GM21381 (cell line): Measurements from ENCODE around the gene COL17A1.

Experiments used
- ATAC-seq: cut with Tn5 transposase; IDR thresholded peaks from one replicate; pipeline ENCODE4 v1.9.1; 2021; ENCODE audit warnings: mild to moderate bottlenecking, moderate library complexity; ENCODE audit not compliant: unreplicated experiment

COL17A1 gene

GRCh38 chr10:104034401-104035193 lies 51.1 kb downstream of the COL17A1 start:
- ATAC-seq, result no peak

GRCh38 chr10:104033966-104034365 lies 51.7 kb downstream of the COL17A1 start:
- no peak for ATAC-seq

- ATAC-seq, result no peak
Observed at GRCh38 chr10:104033401-104033930, 52.2 kb downstream of the COL17A1 start.

- no peak for ATAC-seq
Observed at GRCh38 chr10:104032144-104032775, 53.4 kb downstream of the COL17A1 start.

- ATAC-seq, result no peak
Observed at GRCh38 chr10:104031631-104032030, 54.0 kb downstream of the COL17A1 start.

GRCh38 chr10:104029521-104029860 lies 56.2 kb downstream of the COL17A1 start:
- no peak for ATAC-seq

GRCh38 chr10:104028823-104029520 lies 56.7 kb downstream of the COL17A1 start:
- ATAC-seq, result no peak

- no peak for ATAC-seq
Observed at GRCh38 chr10:104028146-104028545, 57.5 kb downstream of the COL17A1 start.

GRCh38 chr10:104026762-104027161 lies 58.9 kb downstream of the COL17A1 start:
- no peak for ATAC-seq

GRCh38 chr10:104025524-104025923 lies 60.2 kb downstream of the COL17A1 start:
- no peak for ATAC-seq

- no peak for ATAC-seq
Observed at GRCh38 chr10:104022026-104022425, 63.7 kb downstream of the COL17A1 start.

GRCh38 chr10:104021246-104021645 lies 64.4 kb downstream of the COL17A1 start:
- no peak for ATAC-seq

GRCh38 chr10:104020020-104020419 lies 65.7 kb downstream of the COL17A1 start:
- ATAC-seq, result no peak

- no peak for ATAC-seq
Observed at GRCh38 chr10:104018471-104018870, 67.2 kb downstream of the COL17A1 start.

- no peak for ATAC-seq
Observed at GRCh38 chr10:104016661-104017060, 69.0 kb downstream of the COL17A1 start.

GRCh38 chr10:104014176-104014575 lies 71.5 kb downstream of the COL17A1 start:
- ATAC-seq, result no peak

- ATAC-seq, result no peak
Observed at GRCh38 chr10:104013489-104013888, 72.2 kb downstream of the COL17A1 start.

GRCh38 chr10:104011904-104012303 lies 73.8 kb downstream of the COL17A1 start:
- no peak for ATAC-seq

- no peak for ATAC-seq
Observed at GRCh38 chr10:104005172-104005863, 80.4 kb downstream of the COL17A1 start.

- ATAC-seq, result no peak
Observed at GRCh38 chr10:104002911-104003310, 82.8 kb downstream of the COL17A1 start.

- ATAC-seq, result no peak
Observed at GRCh38 chr10:103998805-103999204, 86.9 kb downstream of the COL17A1 start.
